ENCODE measurements around the gene UMODL1.

The UMODL1 gene

GRCh38 chr21:42091899-42092508, 20.9 kb downstream of the UMODL1 start:
- H3K36me3 Mint-ChIP-seq = no peaks in the 10 kb centered on the region
- peaks cover 15% of the 10 kb centered on the region for H3K4me1 Mint-ChIP-seq
- no peaks in the 10 kb centered on the region for H3K9me3 Mint-ChIP-seq
- H3K27me3 Mint-ChIP-seq = no peaks in the 10 kb centered on the region
- H3K4me3 Mint-ChIP-seq = no peak overlapping the region
- H3K27ac Mint-ChIP-seq = no peak overlapping the region

GRCh38 chr21:42092771-42093170, 21.7 kb downstream of the UMODL1 start:
- peaks cover 15% of the 10 kb centered on the region for H3K4me1 Mint-ChIP-seq
- no peaks in the 10 kb centered on the region for H3K36me3 Mint-ChIP-seq

GRCh38 chr21:42093186-42093585, 22.1 kb downstream of the UMODL1 start:
- Mint-ChIP-seq H3K4me1 (peaks cover 15% of the 10 kb centered on the region), H3K36me3 (no peaks in the 10 kb centered on the region), H3K9me3 (no peaks in the 10 kb centered on the region), H3K27me3 (no peaks in the 10 kb centered on the region), H3K4me3 (no peak overlapping the region), H3K27ac (no peak overlapping the region)

More at GRCh38 chr21:42092771-42093170, 21.7 kb downstream of the UMODL1 start:
- Mint-ChIP-seq H3K27me3 (no peaks in the 10 kb centered on the region), H3K4me3 (no peak overlapping the region), H3K9me3 (no peaks in the 10 kb centered on the region), H3K27ac (no peak overlapping the region)

DNA sequence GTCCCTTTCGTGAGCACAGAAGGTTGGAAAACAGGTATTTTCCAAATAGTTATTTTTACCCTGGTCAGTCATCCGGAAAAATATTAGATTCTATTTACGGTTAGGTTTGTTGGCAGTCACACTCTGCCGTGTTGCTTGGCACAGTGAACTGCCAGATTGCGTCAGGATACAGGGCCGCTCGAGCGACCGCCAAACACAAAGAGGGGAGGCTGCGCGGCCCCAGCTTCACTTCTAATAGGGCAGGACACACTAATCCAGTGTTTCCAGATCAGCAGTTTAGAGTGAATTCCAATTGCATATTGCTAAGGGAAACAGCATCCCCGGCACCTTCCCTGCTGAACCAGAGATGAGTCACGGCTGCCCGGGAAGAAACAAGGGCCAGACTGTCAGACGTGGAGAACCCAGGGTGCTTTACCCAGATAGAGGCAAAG, 22.9 kb downstream of the UMODL1 start:
- Mint-ChIP-seq H3K4me1 (peaks cover 10% of the 10 kb centered on the region), H3K9me3 (no peaks in the 10 kb centered on the region), H3K4me3 (no peak overlapping the region), H3K27me3 (no peaks in the 10 kb centered on the region), H3K27ac (no peak overlapping the region), H3K36me3 (no peaks in the 10 kb centered on the region)

- H3K4me1 Mint-ChIP-seq = peaks cover 2% of the 10 kb centered on the region
- no peak overlapping the region for H3K4me3 Mint-ChIP-seq
- H3K27ac Mint-ChIP-seq = no peak overlapping the region
- H3K36me3 Mint-ChIP-seq = no peaks in the 10 kb centered on the region
- H3K9me3 Mint-ChIP-seq = no peaks in the 10 kb centered on the region
- H3K27me3 Mint-ChIP-seq = no peaks in the 10 kb centered on the region
Observed at GRCh38 chr21:42094811-42095210, 23.7 kb downstream of the UMODL1 start.

GRCh38 chr21:42095581-42095980, 24.5 kb downstream of the UMODL1 start:
- Mint-ChIP-seq H3K36me3 (no peaks in the 10 kb centered on the region), H3K27me3 (no peaks in the 10 kb centered on the region), H3K4me1 (no peaks in the 10 kb centered on the region), H3K27ac (peak overlapping the region; percentile 3), H3K4me3 (no peak overlapping the region), H3K9me3 (no peaks in the 10 kb centered on the region)

- H3K27me3 Mint-ChIP-seq = no peaks in the 10 kb centered on the region
- H3K4me1 Mint-ChIP-seq = no peaks in the 10 kb centered on the region
- no peaks in the 10 kb centered on the region for H3K9me3 Mint-ChIP-seq
- no peak overlapping the region for H3K27ac Mint-ChIP-seq
- no peaks in the 10 kb centered on the region for H3K36me3 Mint-ChIP-seq
- H3K4me3 Mint-ChIP-seq = no peak overlapping the region
Observed at GRCh38 chr21:42096566-42096965, 25.4 kb downstream of the UMODL1 start.

- Mint-ChIP-seq H3K27me3 (no peaks in the 10 kb centered on the region), H3K4me1 (no peaks in the 10 kb centered on the region), H3K27ac (no peak overlapping the region), H3K36me3 (no peaks in the 10 kb centered on the region), H3K4me3 (no peak overlapping the region), H3K9me3 (no peaks in the 10 kb centered on the region)
Observed at GRCh38 chr21:42097274-42097673, 26.2 kb downstream of the UMODL1 start.

- H3K27me3 Mint-ChIP-seq = no peaks in the 10 kb centered on the region
- no peak overlapping the region for H3K4me3 Mint-ChIP-seq
- no peaks in the 10 kb centered on the region for H3K9me3 Mint-ChIP-seq
- no peaks in the 10 kb centered on the region for H3K36me3 Mint-ChIP-seq
- no peaks in the 10 kb centered on the region for H3K4me1 Mint-ChIP-seq
- H3K27ac Mint-ChIP-seq = no peak overlapping the region
Observed at GRCh38 chr21:42097860-42098454, 26.8 kb downstream of the UMODL1 start.

DNA sequence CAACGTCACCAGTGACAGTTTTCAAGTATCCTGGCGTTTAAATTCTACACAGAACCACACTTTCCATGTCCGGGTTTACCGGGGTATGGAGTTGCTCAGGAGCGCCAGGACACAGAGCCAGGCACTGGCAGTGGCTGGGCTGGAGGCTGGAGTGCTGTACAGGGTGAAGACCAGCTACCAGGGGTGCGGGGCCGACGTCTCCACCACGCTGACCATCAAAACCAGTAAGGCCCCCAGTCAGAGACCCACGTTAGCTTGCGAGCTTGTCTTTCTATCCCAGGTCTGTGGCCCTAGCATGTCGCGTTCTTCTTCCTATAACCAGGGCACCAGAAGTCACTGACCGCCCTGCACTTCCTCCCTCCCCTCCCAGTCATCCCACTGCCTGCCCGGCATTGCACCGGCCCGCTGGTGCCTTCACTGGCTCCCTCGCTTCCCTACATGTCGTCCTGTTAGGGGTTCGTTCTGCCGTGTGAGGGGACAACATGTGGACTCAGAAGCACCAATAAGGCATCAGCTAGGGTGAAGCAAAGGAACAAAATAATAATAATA, 27.9 kb downstream of the UMODL1 start:
- no peaks in the 10 kb centered on the region for H3K36me3 Mint-ChIP-seq
- H3K9me3 Mint-ChIP-seq = no peaks in the 10 kb centered on the region
- H3K27me3 Mint-ChIP-seq = no peaks in the 10 kb centered on the region
- no peak overlapping the region for H3K27ac Mint-ChIP-seq
- no peak overlapping the region for H3K4me3 Mint-ChIP-seq
- no peaks in the 10 kb centered on the region for H3K4me1 Mint-ChIP-seq

DNA sequence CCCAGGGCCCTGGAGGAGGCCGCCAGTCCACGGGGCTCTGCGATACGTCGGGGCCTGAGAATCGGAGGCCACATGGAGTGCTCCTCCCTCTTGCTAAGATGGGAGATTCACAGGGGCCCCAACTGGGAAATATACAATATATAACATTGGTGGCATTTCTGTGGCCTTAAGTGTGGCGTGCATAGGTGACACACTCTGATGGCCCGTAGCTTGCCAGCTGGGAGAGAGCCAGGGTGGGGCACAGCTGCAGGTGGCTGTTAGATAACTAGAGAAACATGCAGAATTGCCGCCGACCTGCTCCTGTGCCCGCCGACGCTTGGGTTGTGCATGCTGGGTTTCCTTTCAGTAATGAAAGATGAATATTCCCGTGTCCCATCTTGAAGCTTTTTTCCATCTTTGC, 30.1 kb downstream of the UMODL1 start:
- H3K36me3 Mint-ChIP-seq = no peaks in the 10 kb centered on the region
- H3K9me3 Mint-ChIP-seq = no peaks in the 10 kb centered on the region
- no peak overlapping the region for H3K4me3 Mint-ChIP-seq
- no peaks in the 10 kb centered on the region for H3K27me3 Mint-ChIP-seq
- no peaks in the 10 kb centered on the region for H3K4me1 Mint-ChIP-seq
- H3K27ac Mint-ChIP-seq = no peak overlapping the region

GRCh38 chr21:42102076-42102475, 31.0 kb downstream of the UMODL1 start:
- Mint-ChIP-seq H3K27ac (no peak overlapping the region), H3K27me3 (no peaks in the 10 kb centered on the region), H3K4me1 (no peaks in the 10 kb centered on the region), H3K4me3 (no peak overlapping the region), H3K9me3 (no peaks in the 10 kb centered on the region), H3K36me3 (no peaks in the 10 kb centered on the region)

GRCh38 chr21:42102526-42102925, 31.4 kb downstream of the UMODL1 start:
- Mint-ChIP-seq H3K4me3 (no peak overlapping the region), H3K36me3 (no peaks in the 10 kb centered on the region), H3K27me3 (no peaks in the 10 kb centered on the region), H3K9me3 (no peaks in the 10 kb centered on the region), H3K27ac (no peak overlapping the region), H3K4me1 (peaks cover 2% of the 10 kb centered on the region)

DNA sequence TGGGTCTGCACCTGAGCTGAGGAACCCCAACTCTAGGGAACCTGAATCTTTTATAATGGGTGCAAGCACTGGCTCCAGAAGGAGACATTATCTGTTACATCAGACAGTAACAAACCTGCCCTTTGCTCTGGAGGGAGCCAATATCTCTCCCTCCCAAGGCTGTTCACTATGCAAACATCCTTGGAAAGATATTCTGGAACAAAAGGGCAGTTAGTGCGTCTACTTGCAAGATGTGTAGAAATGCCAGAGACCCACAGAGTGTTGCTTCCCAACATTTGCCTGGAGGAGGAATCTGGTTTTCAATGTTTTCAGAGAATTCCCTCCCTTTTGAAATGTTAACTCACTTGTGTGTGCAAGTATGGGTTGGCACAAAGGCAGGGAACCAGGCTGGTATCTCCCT, 31.9 kb downstream of the UMODL1 start:
- peaks cover 7% of the 10 kb centered on the region for H3K4me1 Mint-ChIP-seq
- H3K9me3 Mint-ChIP-seq = no peaks in the 10 kb centered on the region
- H3K27ac Mint-ChIP-seq = no peak overlapping the region
- no peaks in the 10 kb centered on the region for H3K27me3 Mint-ChIP-seq
- no peak overlapping the region for H3K4me3 Mint-ChIP-seq
- H3K36me3 Mint-ChIP-seq = no peaks in the 10 kb centered on the region

GRCh38 chr21:42103843-42104242, 32.7 kb downstream of the UMODL1 start:
- H3K27me3 Mint-ChIP-seq = no peaks in the 10 kb centered on the region
- no peak overlapping the region for H3K4me3 Mint-ChIP-seq

DNA sequence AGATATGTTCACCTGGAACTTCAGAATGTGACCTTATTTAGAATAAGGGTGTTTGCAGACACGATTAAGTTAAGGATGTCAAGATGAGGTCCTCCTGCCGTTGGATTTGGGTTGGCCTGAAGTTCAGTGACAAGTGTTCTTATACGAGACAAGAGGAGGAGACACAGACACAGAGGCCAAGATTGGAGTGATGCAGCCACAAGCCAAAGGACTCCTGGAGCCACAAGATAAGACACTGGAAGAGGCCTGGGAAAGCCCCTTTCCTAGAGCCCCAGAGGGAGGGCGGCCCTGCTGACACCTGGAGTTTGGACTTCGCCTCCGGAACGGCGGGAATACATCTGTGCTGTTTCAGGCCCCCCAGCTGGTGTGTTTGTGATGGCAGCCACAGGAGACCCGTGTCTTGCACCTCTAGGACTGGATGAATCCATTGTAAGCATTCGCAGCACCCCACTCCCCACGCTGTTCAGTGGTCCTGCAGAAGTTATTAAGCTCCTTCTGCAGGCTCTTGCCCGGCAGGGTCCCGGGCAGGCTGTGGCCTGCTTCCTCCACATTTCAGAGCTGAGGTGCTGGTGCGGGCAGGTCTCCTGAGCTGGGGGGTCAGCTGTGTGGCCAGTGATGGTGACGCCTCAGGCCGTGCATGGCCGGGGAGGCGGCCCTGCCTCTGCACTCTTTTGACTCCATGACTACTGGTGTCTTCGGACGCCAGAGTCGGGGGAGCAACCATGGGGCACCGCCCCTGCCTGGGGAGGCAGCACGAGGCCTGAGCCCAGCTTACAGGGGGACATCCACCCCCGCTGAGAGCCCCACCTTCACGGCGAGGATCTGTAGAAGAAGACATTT, 34.6 kb downstream of the UMODL1 start:
- H3K36me3 Mint-ChIP-seq = no peaks in the 10 kb centered on the region
- H3K27ac Mint-ChIP-seq = no peak overlapping the region
- peaks cover 8% of the 10 kb centered on the region for H3K4me1 Mint-ChIP-seq
- no peaks in the 10 kb centered on the region for H3K27me3 Mint-ChIP-seq
- H3K9me3 Mint-ChIP-seq = no peaks in the 10 kb centered on the region
- H3K4me3 Mint-ChIP-seq = no peak overlapping the region

More at GRCh38 chr21:42103843-42104242, 32.7 kb downstream of the UMODL1 start:
- no peaks in the 10 kb centered on the region for H3K9me3 Mint-ChIP-seq
- H3K27ac Mint-ChIP-seq = no peak overlapping the region
- no peaks in the 10 kb centered on the region for H3K36me3 Mint-ChIP-seq
- H3K4me1 Mint-ChIP-seq = peaks cover 8% of the 10 kb centered on the region

Measured in activated naive CD4-positive, alpha-beta T cell treated with anti-CD3 and anti-CD28 coated beads, Interleukin-2, amount 50 U/mL, for 24 hours (primary cell).